T follicular helper cell (primary cell): ENCODE data around the gene GATAD2B.
"Not testable (repeated sequence)": the region's sequence is repeated elsewhere in the genome, so short reads cannot be mapped to it uniquely, and the experiment has no call there.

Experiments
- DNase-seq: peaks from one replicate; pipeline ENCODE4 v3.0.0-alpha.2; 2020; ENCODE audit warnings: low read depth

The GATAD2B gene

GRCh38 chr1:153929981-153930948 is 7.5 kb upstream of the GATAD2B start:
- DNase-seq = no peak

GRCh38 chr1:153929426-153929825 is 6.7 kb upstream of the GATAD2B start:
- DNase-seq = no peak

- DNase-seq = no peak
These were observed 6.1 kb upstream of the GATAD2B start for GRCh38 chr1:153928791-153929341.

GRCh38 chr1:153928245-153928644 is 5.5 kb upstream of the GATAD2B start:
- DNase-seq = no peak

- DNase-seq = no peak
These were observed 3.6 kb upstream of the GATAD2B start for GRCh38 chr1:153926405-153926804.

- no peak for DNase-seq
These were observed 448 bp downstream of the GATAD2B start for GRCh38 chr1:153922076-153922971.

GRCh38 chr1:153921803-153922075 is 1.0 kb downstream of the GATAD2B start:
- DNase-seq = no peak

- no peak for DNase-seq
These were observed 1.5 kb downstream of the GATAD2B start for GRCh38 chr1:153921080-153921802.

- no peak for DNase-seq
These were observed 2.6 kb downstream of the GATAD2B start for GRCh38 chr1:153919876-153920852.

GRCh38 chr1:153916297-153916696 is 6.5 kb downstream of the GATAD2B start:
- DNase-seq = no peak

- no peak for DNase-seq
These were observed 10.4 kb downstream of the GATAD2B start for GRCh38 chr1:153912349-153912748.

GRCh38 chr1:153910560-153910959 is 12.2 kb downstream of the GATAD2B start:
- DNase-seq = not testable (repeated sequence)

- DNase-seq = no peak
These were observed 14.7 kb downstream of the GATAD2B start for GRCh38 chr1:153908071-153908470.

- no peak for DNase-seq
These were observed 15.6 kb downstream of the GATAD2B start for GRCh38 chr1:153907134-153907533.

GRCh38 chr1:153906396-153906795 is 16.4 kb downstream of the GATAD2B start:
- DNase-seq = no peak

- DNase-seq = not testable (repeated sequence)
These were observed 16.9 kb downstream of the GATAD2B start for GRCh38 chr1:153905908-153906307.

GRCh38 chr1:153903841-153904455 is 18.8 kb downstream of the GATAD2B start:
- no peak for DNase-seq

GRCh38 chr1:153899509-153899908 is 23.3 kb downstream of the GATAD2B start:
- no peak for DNase-seq

GRCh38 chr1:153895866-153896265 is 26.9 kb downstream of the GATAD2B start:
- not testable (repeated sequence) for DNase-seq

GRCh38 chr1:153891042-153891441 is 31.7 kb downstream of the GATAD2B start:
- DNase-seq = not testable (repeated sequence)
